ENCODE data around the gene ADCYAP1.

ADCYAP1 gene

DNA sequence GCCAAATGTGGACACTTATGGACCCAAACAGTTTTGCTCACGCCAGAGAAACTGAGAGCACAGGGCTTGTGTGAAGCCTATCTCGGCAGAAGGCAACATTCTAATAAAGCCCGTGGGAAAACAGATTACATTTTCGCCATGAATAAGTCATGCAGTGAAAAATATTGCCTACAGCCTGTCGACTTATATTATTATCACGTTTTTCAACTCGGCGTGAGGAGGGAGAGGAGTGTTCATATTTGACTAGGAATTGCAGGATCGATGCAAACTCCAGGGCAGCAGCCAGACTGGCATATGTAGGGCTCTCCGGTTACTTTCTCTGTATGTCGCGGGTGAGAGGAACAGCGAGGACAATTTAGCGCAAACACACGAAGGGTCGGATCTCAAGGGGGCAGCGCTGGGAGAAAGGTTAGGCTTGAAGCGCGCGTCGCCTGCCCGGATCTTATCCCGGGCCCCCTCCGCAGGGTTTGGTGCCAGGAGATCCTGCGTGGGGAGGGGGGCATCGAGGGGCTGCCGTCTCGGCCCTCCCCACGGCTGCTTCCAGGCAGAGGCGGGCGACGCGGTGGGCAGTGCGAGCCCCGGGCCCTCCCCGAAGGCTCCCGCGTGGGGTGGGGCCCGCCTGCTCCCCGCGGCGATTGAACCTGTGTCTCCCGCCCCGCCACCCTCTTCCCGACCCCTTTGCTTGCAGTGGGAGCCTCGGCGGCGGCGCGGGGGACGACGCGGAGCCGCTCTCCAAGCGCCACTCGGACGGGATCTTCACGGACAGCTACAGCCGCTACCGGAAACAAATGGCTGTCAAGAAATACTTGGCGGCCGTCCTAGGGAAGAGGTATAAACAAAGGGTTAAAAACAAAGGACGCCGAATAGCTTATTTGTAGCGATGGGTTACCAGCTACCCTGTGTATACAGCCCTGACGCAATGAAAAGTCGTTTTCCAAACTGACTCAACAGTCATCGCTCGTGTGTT lies 4.4 kb downstream of the ADCYAP1 start:
- Histone ChIP-seq H3K36me3 (ENCODE audit: control insufficient read depth in 5 of 5, insufficient read depth in 5 of 5, low read length in 5 of 5) (no peaks in the 10 kb centered on the region), H3K9ac (ENCODE audit: low read length in 5 of 5) (no peak overlapping the region), H3K4me1 (ENCODE audit: control insufficient read depth in 5 of 5, insufficient read depth in 5 of 5, low read length in 5 of 5) (peaks cover 0 to 46% (median 40%) of the 10 kb centered on the region in 5 donors), H3K4me3 (ENCODE audit: low read depth in 1 of 5, low read length in 5 of 5) (peak overlapping the region; percentile 55 to 69 (median 60)), H3K9me3 (ENCODE audit: control insufficient read depth in 5 of 5, low read length in 5 of 5) (no peaks in the 10 kb centered on the region), H3K27me3 (ENCODE audit: control insufficient read depth in 5 of 5, insufficient read depth in 4 of 5, low read length in 5 of 5) (peaks cover 48 to 73% (median 61%) of the 10 kb centered on the region in 5 donors), H3K27ac (ENCODE audit: low read depth, low read length) (no peak overlapping the region)

DNA sequence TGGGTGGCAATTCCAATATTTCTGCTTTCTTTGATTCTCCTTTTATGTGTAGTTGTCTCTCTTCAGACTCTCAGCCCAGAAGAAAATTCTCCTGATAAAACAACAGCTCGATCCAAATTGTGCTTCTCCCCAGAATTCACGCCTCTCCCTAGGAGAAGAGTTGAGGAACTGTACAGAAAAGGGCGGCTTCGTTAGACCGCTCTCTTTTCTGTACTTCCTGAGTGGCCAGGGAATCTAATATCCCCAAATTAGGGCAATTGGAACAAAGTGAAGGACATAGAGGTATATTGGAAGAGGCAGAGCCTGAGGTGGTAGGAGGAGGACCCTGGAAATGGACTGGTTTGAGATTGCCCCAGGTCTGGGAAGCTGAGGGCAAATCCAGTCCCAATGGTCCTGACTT lies 5.6 kb downstream of the ADCYAP1 start:
- H3K27me3 ChIP-seq (ENCODE audit: control insufficient read depth in 5 of 5, insufficient read depth in 4 of 5, low read length in 5 of 5) = peaks cover 36 to 62% (median 49%) of the 10 kb centered on the region in 5 donors
- H3K4me1 ChIP-seq (ENCODE audit: control insufficient read depth in 5 of 5, insufficient read depth in 5 of 5, low read length in 5 of 5) = peaks cover 0 to 38% (median 35%) of the 10 kb centered on the region in 5 donors
- H3K9ac ChIP-seq (ENCODE audit: low read length in 5 of 5) = no peak overlapping the region
- H3K36me3 ChIP-seq (ENCODE audit: control insufficient read depth in 5 of 5, insufficient read depth in 5 of 5, low read length in 5 of 5) = no peaks in the 10 kb centered on the region
- H3K27ac ChIP-seq (ENCODE audit: low read depth, low read length) = no peak overlapping the region
- no peaks in the 10 kb centered on the region for H3K9me3 ChIP-seq (ENCODE audit: control insufficient read depth in 5 of 5, low read length in 5 of 5)
- H3K4me3 ChIP-seq (ENCODE audit: low read depth in 1 of 5, low read length in 5 of 5) = no peak overlapping the region

DNA sequence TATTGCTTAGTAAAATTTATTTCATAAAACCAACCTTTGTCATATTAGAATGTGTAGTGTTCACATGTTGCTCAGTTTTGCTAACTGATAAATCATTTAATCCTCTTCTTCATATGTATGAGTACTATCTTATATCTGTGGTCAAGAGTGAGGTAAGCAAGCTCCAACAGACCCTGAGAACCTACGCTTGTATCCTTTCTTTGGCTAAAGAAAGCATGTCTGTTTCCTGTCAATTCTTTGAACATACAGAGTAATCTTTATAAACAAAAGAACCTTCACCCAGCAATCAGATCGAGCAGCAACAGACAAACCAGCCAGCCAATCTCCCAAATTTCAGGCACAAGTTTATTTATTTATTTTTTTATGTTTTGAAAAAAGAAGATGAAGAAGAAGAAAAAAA lies 6.4 kb downstream of the ADCYAP1 start:
- no peaks in the 10 kb centered on the region for H3K36me3 ChIP-seq (ENCODE audit: control insufficient read depth in 5 of 5, insufficient read depth in 5 of 5, low read length in 5 of 5)
- H3K27me3 ChIP-seq (ENCODE audit: control insufficient read depth in 5 of 5, insufficient read depth in 4 of 5, low read length in 5 of 5) = peaks cover 28 to 54% (median 42%) of the 10 kb centered on the region in 5 donors
- H3K9me3 ChIP-seq (ENCODE audit: control insufficient read depth in 5 of 5, low read length in 5 of 5) = no peaks in the 10 kb centered on the region

DNA sequence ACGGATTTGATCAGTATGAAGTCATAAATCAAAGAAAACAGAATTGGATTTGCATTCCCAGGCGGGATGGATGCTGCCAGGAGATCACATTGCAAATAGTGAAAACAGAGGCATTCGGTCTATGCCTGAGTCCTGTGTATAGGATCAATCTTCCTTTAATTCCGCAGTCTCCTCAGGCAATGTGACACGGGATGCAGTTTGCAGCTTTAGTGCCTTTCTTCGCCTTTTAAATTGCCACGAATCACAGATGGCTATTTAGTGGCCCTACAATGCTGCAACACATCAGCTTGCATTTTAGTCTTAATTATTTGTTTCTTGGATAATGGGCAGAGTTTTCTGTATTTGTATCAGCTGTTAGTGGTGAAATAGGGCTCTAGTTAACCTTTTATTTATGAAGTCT lies 6.8 kb downstream of the ADCYAP1 start:
- Histone ChIP-seq H3K27ac (ENCODE audit: low read depth, low read length) (no peak overlapping the region), H3K4me1 (ENCODE audit: control insufficient read depth in 5 of 5, insufficient read depth in 5 of 5, low read length in 5 of 5) (peaks cover 0 to 30% (median 28%) of the 10 kb centered on the region in 5 donors), H3K27me3 (ENCODE audit: control insufficient read depth in 5 of 5, insufficient read depth in 4 of 5, low read length in 5 of 5) (peaks cover 27 to 49% (median 37%) of the 10 kb centered on the region in 5 donors), H3K9me3 (ENCODE audit: control insufficient read depth in 5 of 5, low read length in 5 of 5) (no peaks in the 10 kb centered on the region), H3K36me3 (ENCODE audit: control insufficient read depth in 5 of 5, insufficient read depth in 5 of 5, low read length in 5 of 5) (no peaks in the 10 kb centered on the region), H3K9ac (ENCODE audit: low read length in 5 of 5) (no peak overlapping the region), H3K4me3 (ENCODE audit: low read depth in 1 of 5, low read length in 5 of 5) (no peak overlapping the region)

More for the DNA sequence above, 6.4 kb downstream of the ADCYAP1 start:
- Histone ChIP-seq H3K4me1 (ENCODE audit: control insufficient read depth in 5 of 5, insufficient read depth in 5 of 5, low read length in 5 of 5) (peaks cover 0 to 35% (median 32%) of the 10 kb centered on the region in 5 donors), H3K27ac (ENCODE audit: low read depth, low read length) (no peak overlapping the region), H3K9ac (ENCODE audit: low read length in 5 of 5) (no peak overlapping the region), H3K4me3 (ENCODE audit: low read depth in 1 of 5, low read length in 5 of 5) (no peak overlapping the region)

DNA sequence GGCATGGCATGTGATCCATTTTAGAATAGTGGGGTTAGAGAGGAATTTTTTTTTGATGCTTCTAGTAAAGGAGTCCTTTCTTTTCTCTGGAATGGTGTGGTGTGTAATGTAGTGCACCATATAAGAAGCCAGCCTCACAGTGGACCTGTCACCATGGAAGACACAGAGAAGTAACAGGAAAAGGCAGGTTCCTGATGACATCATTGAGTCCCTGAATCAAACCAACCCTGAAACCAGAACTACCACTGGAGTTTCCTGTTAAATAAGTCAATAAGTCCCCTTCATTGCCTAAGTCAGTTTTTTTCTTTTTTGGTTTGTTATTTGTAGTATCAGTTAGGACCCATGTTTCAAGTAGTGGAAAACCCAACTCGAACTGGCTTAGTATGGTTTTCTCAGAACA lies 11.9 kb downstream of the ADCYAP1 start:
- H3K9ac ChIP-seq (ENCODE audit: low read length in 5 of 5) = no peak overlapping the region
- no peaks in the 10 kb centered on the region for H3K9me3 ChIP-seq (ENCODE audit: control insufficient read depth in 5 of 5, low read length in 5 of 5)
- peaks cover 1 to 8% (median 3%) of the 10 kb centered on the region in 5 donors for H3K27me3 ChIP-seq (ENCODE audit: control insufficient read depth in 5 of 5, insufficient read depth in 4 of 5, low read length in 5 of 5)
- no peak overlapping the region for H3K27ac ChIP-seq (ENCODE audit: low read depth, low read length)
- H3K4me1 ChIP-seq (ENCODE audit: control insufficient read depth in 5 of 5, insufficient read depth in 5 of 5, low read length in 5 of 5) = no peaks in the 10 kb centered on the region
- no peaks in the 10 kb centered on the region for H3K36me3 ChIP-seq (ENCODE audit: control insufficient read depth in 5 of 5, insufficient read depth in 5 of 5, low read length in 5 of 5)
- H3K4me3 ChIP-seq (ENCODE audit: low read depth in 1 of 5, low read length in 5 of 5) = no peak overlapping the region

DNA sequence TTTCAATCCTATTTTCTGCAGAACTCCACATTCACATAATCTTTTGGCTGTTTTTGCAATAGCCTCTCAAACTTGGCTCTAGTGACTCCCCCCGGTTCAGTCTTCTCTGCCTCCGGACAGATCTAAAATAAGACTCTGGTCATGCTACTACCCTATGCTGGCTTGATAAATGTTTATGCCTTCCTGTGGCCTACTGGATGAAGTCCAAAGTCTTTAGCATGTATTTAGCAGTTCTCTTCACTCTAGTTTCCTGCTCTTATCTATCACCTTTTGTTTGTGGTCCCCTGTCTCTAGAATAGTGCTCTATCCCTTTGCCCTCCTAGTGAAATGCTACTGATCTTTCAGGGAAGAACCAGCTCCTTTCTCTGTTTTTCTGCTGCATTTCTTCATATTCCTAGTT lies 14.4 kb downstream of the ADCYAP1 start:
- Histone ChIP-seq H3K9ac (ENCODE audit: low read length in 5 of 5) (no peak overlapping the region), H3K27me3 (ENCODE audit: control insufficient read depth in 5 of 5, insufficient read depth in 4 of 5, low read length in 5 of 5) (peaks cover 0 to 6% (median 0%) of the 10 kb centered on the region in 5 donors)

DNA sequence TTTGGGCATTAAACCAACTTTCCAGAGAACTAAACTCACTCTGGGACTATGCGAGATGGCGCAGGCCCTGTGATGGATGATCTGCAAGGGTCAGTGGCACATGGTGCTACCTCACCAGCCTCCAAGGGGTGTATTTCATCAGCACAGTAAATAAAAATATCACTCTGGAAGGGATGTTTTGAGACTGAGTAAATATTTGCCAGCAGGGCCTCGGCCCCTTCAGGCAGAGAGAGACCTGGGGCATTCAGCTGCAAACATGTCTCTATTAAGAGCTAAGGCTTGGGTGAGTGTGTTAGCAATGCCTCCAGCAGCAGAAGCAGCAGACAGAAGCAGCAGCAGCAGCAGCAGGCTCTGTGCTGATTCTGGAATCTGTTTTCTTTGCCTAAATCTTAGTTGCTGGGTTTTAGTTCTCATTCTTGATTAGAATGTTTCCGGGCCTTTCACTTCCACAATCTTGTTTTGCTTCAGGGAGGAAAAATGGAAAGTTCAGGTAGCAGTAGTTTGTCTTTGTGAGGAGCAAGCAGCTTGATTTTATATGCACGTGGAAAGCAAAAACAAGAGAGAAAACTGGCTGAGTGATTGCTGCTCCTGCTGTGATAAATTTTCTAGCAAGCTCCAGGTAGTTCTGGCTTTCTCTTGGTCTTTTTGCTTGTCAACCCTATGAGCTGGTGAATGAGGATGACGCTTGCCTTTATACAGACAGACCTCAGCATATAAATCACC lies 18.6 kb downstream of the ADCYAP1 start:
- Histone ChIP-seq H3K9ac (ENCODE audit: low read length in 5 of 5) (no peak overlapping the region), H3K27me3 (ENCODE audit: control insufficient read depth in 5 of 5, insufficient read depth in 4 of 5, low read length in 5 of 5) (peaks cover 0 to 4% (median 0%) of the 10 kb centered on the region in 5 donors), H3K36me3 (ENCODE audit: control insufficient read depth in 5 of 5, insufficient read depth in 5 of 5, low read length in 5 of 5) (no peaks in the 10 kb centered on the region), H3K4me3 (ENCODE audit: low read depth in 1 of 5, low read length in 5 of 5) (no peak overlapping the region), H3K27ac (ENCODE audit: low read depth, low read length) (no peak overlapping the region), H3K4me1 (ENCODE audit: control insufficient read depth in 5 of 5, insufficient read depth in 5 of 5, low read length in 5 of 5) (no peaks in the 10 kb centered on the region), H3K9me3 (ENCODE audit: control insufficient read depth in 5 of 5, low read length in 5 of 5) (no peaks in the 10 kb centered on the region)

More for the DNA sequence above, 14.4 kb downstream of the ADCYAP1 start:
- H3K27ac ChIP-seq (ENCODE audit: low read depth, low read length) = no peak overlapping the region
- H3K4me3 ChIP-seq (ENCODE audit: low read depth in 1 of 5, low read length in 5 of 5) = no peak overlapping the region
- no peaks in the 10 kb centered on the region for H3K36me3 ChIP-seq (ENCODE audit: control insufficient read depth in 5 of 5, insufficient read depth in 5 of 5, low read length in 5 of 5)
- H3K9me3 ChIP-seq (ENCODE audit: control insufficient read depth in 5 of 5, low read length in 5 of 5) = no peaks in the 10 kb centered on the region
- H3K4me1 ChIP-seq (ENCODE audit: control insufficient read depth in 5 of 5, insufficient read depth in 5 of 5, low read length in 5 of 5) = no peaks in the 10 kb centered on the region

DNA sequence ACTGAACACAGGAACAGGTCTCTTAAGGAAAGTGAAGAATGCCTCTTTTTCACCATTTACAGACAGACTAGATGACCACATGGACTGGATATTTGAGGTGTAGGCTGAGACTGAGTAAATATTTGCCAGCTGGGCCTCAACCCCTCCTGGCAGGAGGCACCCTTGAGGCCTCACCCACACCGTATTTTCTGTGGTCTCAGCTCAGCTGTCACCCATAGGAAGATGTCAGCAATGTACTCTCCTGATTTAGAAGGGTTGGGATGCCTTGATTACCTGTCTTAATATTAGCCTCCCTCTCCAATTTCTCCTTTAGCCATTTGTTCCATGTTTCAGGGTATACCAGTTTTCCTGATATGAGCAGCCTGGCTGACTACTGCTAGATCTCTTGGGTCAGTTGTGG lies 20.3 kb downstream of the ADCYAP1 start:
- Histone ChIP-seq H3K9ac (ENCODE audit: low read length in 5 of 5) (no peak overlapping the region), H3K4me1 (ENCODE audit: control insufficient read depth in 5 of 5, insufficient read depth in 5 of 5, low read length in 5 of 5) (no peaks in the 10 kb centered on the region), H3K9me3 (ENCODE audit: control insufficient read depth in 5 of 5, low read length in 5 of 5) (no peaks in the 10 kb centered on the region), H3K27me3 (ENCODE audit: control insufficient read depth in 5 of 5, insufficient read depth in 4 of 5, low read length in 5 of 5) (peaks cover 0 to 4% (median 0%) of the 10 kb centered on the region in 5 donors), H3K4me3 (ENCODE audit: low read depth in 1 of 5, low read length in 5 of 5) (no peak overlapping the region), H3K27ac (ENCODE audit: low read depth, low read length) (no peak overlapping the region), H3K36me3 (ENCODE audit: control insufficient read depth in 5 of 5, insufficient read depth in 5 of 5, low read length in 5 of 5) (no peaks in the 10 kb centered on the region)

DNA sequence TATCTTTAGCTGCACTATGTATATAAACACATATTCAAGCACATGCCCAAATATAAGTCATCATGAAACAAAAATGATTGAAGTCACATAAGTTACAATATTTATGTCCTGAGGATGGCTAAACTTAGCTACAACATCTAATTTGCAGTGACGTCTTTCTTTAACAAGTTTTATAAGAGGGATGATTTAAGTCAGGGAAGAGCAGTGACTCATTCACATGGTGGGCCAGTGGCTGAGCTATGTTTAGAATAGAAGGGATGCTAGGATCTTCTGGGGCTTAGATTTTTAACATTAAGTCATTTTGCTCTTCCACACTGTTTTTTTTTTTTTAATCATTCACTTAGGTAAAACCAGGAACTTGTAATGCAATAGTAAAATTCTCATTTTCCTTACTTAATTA lies 22.3 kb downstream of the ADCYAP1 start:
- H3K27ac ChIP-seq (ENCODE audit: low read depth, low read length) = no peak overlapping the region

DNA sequence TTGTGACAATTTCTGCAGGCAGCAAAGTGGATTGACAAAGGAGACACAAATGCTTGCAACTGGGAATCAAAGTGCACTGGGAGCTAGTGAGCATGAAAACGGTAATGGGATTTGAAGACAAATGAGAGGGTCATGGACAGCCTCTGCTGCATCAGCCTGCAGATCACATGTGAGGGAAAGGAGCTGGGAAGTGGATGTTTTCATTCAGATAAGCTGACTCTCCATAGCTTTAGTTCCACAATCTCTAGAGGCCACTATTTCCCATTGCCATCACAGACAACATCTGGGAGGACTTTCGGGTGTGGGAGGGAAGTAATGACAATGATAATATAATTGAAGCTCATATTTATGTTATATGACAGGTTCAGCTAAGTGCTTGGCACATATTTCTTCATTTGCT lies 28.4 kb downstream of the ADCYAP1 start:
- Histone ChIP-seq H3K9ac (ENCODE audit: low read length in 5 of 5) (no peak overlapping the region), H3K4me1 (ENCODE audit: control insufficient read depth in 5 of 5, insufficient read depth in 5 of 5, low read length in 5 of 5) (no peaks in the 10 kb centered on the region), H3K27me3 (ENCODE audit: control insufficient read depth in 5 of 5, insufficient read depth in 4 of 5, low read length in 5 of 5) (peaks cover 0 to 3% (median 0%) of the 10 kb centered on the region in 5 donors), H3K36me3 (ENCODE audit: control insufficient read depth in 5 of 5, insufficient read depth in 5 of 5, low read length in 5 of 5) (no peaks in the 10 kb centered on the region), H3K4me3 (ENCODE audit: low read depth in 1 of 5, low read length in 5 of 5) (no peak overlapping the region), H3K27ac (ENCODE audit: low read depth, low read length) (no peak overlapping the region), H3K9me3 (ENCODE audit: control insufficient read depth in 5 of 5, low read length in 5 of 5) (no peaks in the 10 kb centered on the region)

More for the DNA sequence above, 22.3 kb downstream of the ADCYAP1 start:
- Histone ChIP-seq H3K4me1 (ENCODE audit: control insufficient read depth in 5 of 5, insufficient read depth in 5 of 5, low read length in 5 of 5) (no peaks in the 10 kb centered on the region), H3K27me3 (ENCODE audit: control insufficient read depth in 5 of 5, insufficient read depth in 4 of 5, low read length in 5 of 5) (no peaks in the 10 kb centered on the region), H3K9me3 (ENCODE audit: control insufficient read depth in 5 of 5, low read length in 5 of 5) (no peaks in the 10 kb centered on the region), H3K4me3 (ENCODE audit: low read depth in 1 of 5, low read length in 5 of 5) (no peak overlapping the region), H3K36me3 (ENCODE audit: control insufficient read depth in 5 of 5, insufficient read depth in 5 of 5, low read length in 5 of 5) (no peaks in the 10 kb centered on the region), H3K9ac (ENCODE audit: low read length in 5 of 5) (no peak overlapping the region)
